IPS DF 19.7 (cell line): ENCODE measurements around the gene RCN1.

Source experiments
- DNase-seq: peaks from one replicate; pipeline ENCODE4 v3.0.0-alpha.2; 2013; ENCODE audit warnings: low read depth, low spot score

Gene RCN1

DNA sequence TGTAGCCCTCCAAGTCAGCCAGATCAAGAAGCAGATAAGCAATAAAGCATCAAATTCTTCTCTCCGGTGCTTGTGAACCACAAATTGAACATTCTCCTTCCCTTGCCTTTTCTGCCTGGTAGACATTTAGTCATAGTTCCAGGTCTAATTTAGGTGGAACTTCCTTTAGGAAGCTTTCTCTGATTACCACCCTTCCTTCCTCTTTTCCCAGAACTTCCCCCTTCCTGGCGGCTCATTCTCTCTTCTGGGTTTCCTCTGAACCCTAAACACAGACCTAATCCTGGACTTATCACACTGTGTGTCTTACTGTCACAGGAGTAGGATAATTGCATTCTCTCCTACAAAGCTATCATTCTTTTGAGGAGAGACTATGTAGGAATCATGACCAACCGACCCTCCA, 61.9 kb downstream of the RCN1 start:
- DNase-seq, result no peak

DNA sequence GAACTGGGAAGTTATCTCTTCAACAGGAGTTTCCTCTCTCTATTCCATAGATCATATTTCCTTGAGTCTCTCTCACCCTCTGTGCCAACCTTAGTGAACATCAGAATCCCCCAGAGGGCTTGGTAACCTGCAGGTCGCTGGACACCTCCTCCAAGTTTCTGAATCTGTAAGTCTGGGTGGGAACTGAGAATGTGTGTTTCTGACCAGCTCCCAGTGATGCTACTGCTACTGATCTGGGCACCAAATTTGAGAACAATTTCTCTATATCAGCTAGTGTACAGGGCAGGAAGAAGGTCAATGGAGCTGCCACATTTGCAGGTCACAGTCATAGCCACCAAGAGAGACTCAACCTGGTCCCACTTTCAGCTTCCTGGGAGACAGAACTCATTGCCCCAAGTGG, 62.9 kb downstream of the RCN1 start:
- DNase-seq, result no peak

- DNase-seq, result no peak
These were observed 63.4 kb downstream of the RCN1 start for GRCh38 chr11:32154275-32154674.
